GM23338 (cell line): ENCODE data around the gene PARP14. TPM values are rescaled to one million over a fixed set of nuclear protein-coding genes. Genes with fewer than 3 reads are reported as not detected.

Experiments used
- NANOG ChIP-seq: IDR thresholded peaks from 2 replicates; pipeline ENCODE4 v1.6.1; 2016; ENCODE audit warnings: antibody characterized with exemption, borderline replicate concordance
- polyA plus RNA-seq: library from polyadenylated mRNA; unstranded; fragments of >200 nt; fragmentation: Nextera tagmentation; extraction: Ambion mirVana; gene quantifications from 2 replicates; pipeline ENCODE4 v1.2.1, GENCODE V29; 2016
- total RNA-seq: library from RNA; depleted of rRNA; stranded (reverse); fragments of >200 nt; shearing (Covaris generic); gene quantifications from 2 replicates; pipeline ENCODE4 v1.2.3, GENCODE V29; 2014; rRNA removed

Gene PARP14
- total and polyA plus RNA-seq, 2 experiments from 2014 or later = 7.8 to 26.0 TPM

GRCh38 chr3:122777563-122777962 lies 96.9 kb downstream of the PARP14 start (continued):
- TF ChIP-seq NANOG = no peak

Other genes starting within 250 kb of the PARP14 start
- 30.1 and 38.4 TPM in 2 replicates for gene KPNA1, start 165.9 kb upstream of the PARP14 start, total RNA-seq
- 19.8 and 20.5 TPM in 2 replicates for gene KPNA1, start 165.9 kb upstream of the PARP14 start, polyA plus RNA-seq
- 2.2 and 3.9 TPM in 2 replicates for gene PARP9, start 116.5 kb upstream of the PARP14 start, total RNA-seq
- 1.8 and 2.1 TPM in 2 replicates for gene PARP9, start 116.5 kb upstream of the PARP14 start, polyA plus RNA-seq
- gene DTX3L, start 116.5 kb upstream of the PARP14 start, total RNA-seq = 6.8 TPM in 2 replicates
- 1.8 and 2.1 TPM in 2 replicates for gene DTX3L, start 116.5 kb upstream of the PARP14 start, polyA plus RNA-seq
- 0.12 and 0.87 TPM in 2 replicates for gene PARP15, start 103.2 kb upstream of the PARP14 start, total RNA-seq
- 0.17 and 0.39 TPM in 2 replicates for gene PARP15, start 103.2 kb upstream of the PARP14 start, polyA plus RNA-seq
- 6.7 and 8.0 TPM in 2 replicates for gene HSPBAP1, start 113.0 kb downstream of the PARP14 start, total RNA-seq
- gene HSPBAP1, start 113.0 kb downstream of the PARP14 start, polyA plus RNA-seq = 10.7 and 11.7 TPM in 2 replicates
- 13.0 and 16.8 TPM in 2 replicates for gene SLC49A4, start 114.2 kb downstream of the PARP14 start, total RNA-seq
- 3.7 and 4.0 TPM in 2 replicates for gene SLC49A4, start 114.2 kb downstream of the PARP14 start, polyA plus RNA-seq